ENCODE data around the gene RPS26.
"Not testable (repeated sequence)": the region's sequence is repeated elsewhere in the genome, so short reads cannot be mapped to it uniquely, and the experiment has no call there.

RPS26 gene

GRCh38 chr12:56021889-56022497 lies 19.7 kb upstream of the RPS26 start:
- DNase-seq, result no peak

GRCh38 chr12:56028511-56029165 lies 13.1 kb upstream of the RPS26 start:
- DNase-seq, result no peak

GRCh38 chr12:56029166-56029519 lies 12.6 kb upstream of the RPS26 start:
- DNase-seq, result no peak

- DNase-seq, result no peak
Measured at GRCh38 chr12:56029666-56030293, 11.9 kb upstream of the RPS26 start.

GRCh38 chr12:56031987-56032386 lies 9.7 kb upstream of the RPS26 start:
- DNase-seq, result no peak

GRCh38 chr12:56034586-56035332 lies 7.0 kb upstream of the RPS26 start:
- no peak for DNase-seq

- DNase-seq, result no peak
Measured at GRCh38 chr12:56037161-56037560, 4.6 kb upstream of the RPS26 start.

- no peak for DNase-seq
Measured at GRCh38 chr12:56038022-56038655, 3.6 kb upstream of the RPS26 start.

- no peak for DNase-seq
Measured at GRCh38 chr12:56040151-56040550, 1.6 kb upstream of the RPS26 start.

GRCh38 chr12:56040963-56041551 lies 661 bp upstream of the RPS26 start:
- DNase-seq, result no peak

GRCh38 chr12:56042430-56042813 lies 704 bp downstream of the RPS26 start:
- not testable (repeated sequence) for DNase-seq

- DNase-seq, result no peak
Measured at GRCh38 chr12:56042843-56043242, 1.1 kb downstream of the RPS26 start.

- no peak for DNase-seq
Measured at GRCh38 chr12:56046027-56046780, 4.5 kb downstream of the RPS26 start.

GRCh38 chr12:56053407-56053893 lies 11.7 kb downstream of the RPS26 start:
- no peak for DNase-seq

GRCh38 chr12:56059964-56060363 lies 18.2 kb downstream of the RPS26 start:
- DNase-seq, result not testable (repeated sequence)

GRCh38 chr12:56061982-56062381 lies 20.3 kb downstream of the RPS26 start:
- no peak for DNase-seq

GRCh38 chr12:56062996-56063395 lies 21.3 kb downstream of the RPS26 start:
- DNase-seq, result no peak

- no peak for DNase-seq
Measured at GRCh38 chr12:56071648-56072047, 29.9 kb downstream of the RPS26 start.

- DNase-seq, result no peak
Measured at GRCh38 chr12:56074396-56074795, 32.7 kb downstream of the RPS26 start.

- DNase-seq, result not testable (repeated sequence)
Measured at GRCh38 chr12:56077966-56078365, 36.2 kb downstream of the RPS26 start.

GRCh38 chr12:56078427-56078826 lies 36.7 kb downstream of the RPS26 start:
- no peak for DNase-seq

Measured in activated T-cell treated with anti-CD3 and anti-CD28 coated beads, Interleukin-2, amount 50 U/mL, for 1 hour (primary cell).